ENCODE results near the gene AP3B2. TPM values are rescaled to one million over a fixed set of nuclear protein-coding genes. Genes with fewer than 3 reads are reported as not detected.
A peak's percentile ranks its signal among the peaks of the same experiment; 100 is the strongest.

Gene AP3B2
- total and polyA plus RNA-seq, 2 donors (not counting 3 experiments of a cell fraction or from before 2014, with no cell fraction given): not detected

DNA sequence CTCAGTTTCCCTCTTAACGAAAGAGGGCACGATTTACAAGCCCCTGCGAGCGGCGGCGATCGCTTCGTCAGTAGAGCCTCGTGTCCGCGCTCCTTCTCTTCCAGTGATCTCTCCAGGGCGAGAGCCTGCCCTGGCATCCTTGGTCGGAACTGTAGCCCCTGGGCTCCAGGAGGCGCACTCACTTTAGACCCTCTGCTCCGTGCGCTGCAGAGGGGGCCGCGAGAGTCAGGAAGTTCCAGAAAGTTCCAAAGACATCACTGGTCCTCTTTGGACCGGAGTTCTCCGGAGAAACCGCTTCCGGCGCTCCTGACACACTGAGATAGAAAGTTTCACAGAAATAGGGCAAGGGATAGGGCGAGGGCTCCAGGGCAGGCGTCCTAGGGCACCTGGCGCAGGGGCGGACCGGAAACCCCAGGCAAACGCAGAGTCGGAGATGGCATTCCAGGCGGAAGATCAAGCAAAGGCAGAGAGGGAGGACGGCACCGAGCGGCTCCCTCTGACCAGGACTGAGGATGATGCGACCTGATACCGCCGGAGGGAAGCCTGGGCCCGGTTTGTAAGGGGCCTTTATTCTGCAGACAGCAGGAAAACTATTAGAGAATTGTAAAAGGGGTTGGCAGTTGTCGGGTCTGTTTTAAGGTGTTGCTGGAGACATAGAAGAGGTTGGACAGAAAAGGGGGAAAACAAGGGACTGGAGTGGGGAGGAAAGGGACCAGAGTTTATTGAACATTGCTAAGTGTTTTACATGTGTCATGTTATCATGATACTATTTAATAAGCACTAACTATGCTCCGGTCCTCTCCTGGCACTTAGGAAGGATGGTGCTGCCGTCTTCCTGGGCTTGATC is 61.2 kb downstream of the AP3B2 start:
- no peak overlapping the region for H3K27ac ChIP-seq (ENCODE audit: insufficient read depth, low read depth, low read length)
- no peaks in the 10 kb centered on the region for H3K79me2 ChIP-seq (ENCODE audit: control insufficient read depth, insufficient read depth, low read length)
- H2AFZ ChIP-seq (ENCODE audit: low read depth, low read length): no peak overlapping the region
- H3K4me3 ChIP-seq (replicated peaks in 1 of 3; ENCODE audit: insufficient read depth in 1 of 3, low read depth in 1 of 3, low read length in 3 of 3): no peak overlapping the region
- no TSS peak for BruUV-seq (replicated peaks)
- H3K9me1 ChIP-seq (replicated peaks; ENCODE audit: control insufficient read depth, extremely low read depth, insufficient read depth, low read length): no peaks in the 10 kb centered on the region
- H3K9me3 ChIP-seq (replicated peaks; ENCODE audit: control insufficient read depth, insufficient read depth, low read length): no peaks in the 10 kb centered on the region
- peaks cover 36 to 46% of the 10 kb centered on the region in 2 experiments for H3K27me3 ChIP-seq (ENCODE audit: control insufficient read depth in 2 of 2, insufficient read depth in 2 of 2, low read length in 2 of 2)
- dilution Hi-C loops (cut with MboI; ENCODE audit: extremely low pct_ligation_motif_present, low sequenced_read_pairs) (no loop called here), intact Hi-C loops (cut with micrococcal nuclease) (no loop called here)
- CTCF ChIA-PET: no interaction called here
- no peak for FAIRE-seq
- no peak overlapping the region for H3K4me2 ChIP-seq (ENCODE audit: insufficient read depth, low read length)
- no peaks in the 10 kb centered on the region for H4K20me1 ChIP-seq (replicated peaks; ENCODE audit: control insufficient read depth, extremely low read depth, insufficient read depth, low read length)
- no peaks in the 10 kb centered on the region for H3K36me3 ChIP-seq (ENCODE audit: control insufficient read depth in 2 of 2, extremely low read depth in 1 of 2, insufficient read depth in 2 of 2, low read length in 2 of 2)
- POLR2A ChIA-PET: no interaction called here
- H3K4me1 ChIP-seq (ENCODE audit: control insufficient read depth, extremely low read depth, insufficient read depth, low read length): no peaks in the 10 kb centered on the region
- no peak overlapping the region for H3K9ac ChIP-seq (replicated peaks; ENCODE audit: extremely low read depth, insufficient read depth, low read length)
- TF ChIP-seq JUN (IDR thresholded peaks at IDR 0.05; ENCODE audit: borderline replicate concordance, insufficient read depth, insufficient read length, low read depth): no peak
- peak; percentile 69 for TF ChIP-seq EZH2 (IDR thresholded peaks at IDR 0.05; ENCODE audit: borderline replicate concordance, low read depth, low read length, severe bottlenecking)
- no peak for DNase-seq (ENCODE audit: low read depth, low spot score)

GRCh38 chr15:82647835-82648256 is 61.8 kb downstream of the AP3B2 start:
- DNase-seq (ENCODE audit: low read depth, low spot score) (no peak), FAIRE-seq (no peak)
- TF ChIP-seq JUN (IDR thresholded peaks at IDR 0.05; ENCODE audit: borderline replicate concordance, insufficient read depth, insufficient read length, low read depth): no peak
- TF ChIP-seq EZH2 (IDR thresholded peaks at IDR 0.05; ENCODE audit: borderline replicate concordance, low read depth, low read length, severe bottlenecking): peak; percentile 78
- H3K4me2 ChIP-seq (ENCODE audit: insufficient read depth, low read length): no peak overlapping the region
- ChIA-PET POLR2A (no interaction called here), CTCF (no interaction called here)
- no peak overlapping the region for H2AFZ ChIP-seq (ENCODE audit: low read depth, low read length)
- no peaks in the 10 kb centered on the region for H3K9me3 ChIP-seq (replicated peaks; ENCODE audit: control insufficient read depth, insufficient read depth, low read length)
- H3K36me3 ChIP-seq (ENCODE audit: control insufficient read depth in 2 of 2, extremely low read depth in 1 of 2, insufficient read depth in 2 of 2, low read length in 2 of 2): no peaks in the 10 kb centered on the region
- H3K27ac ChIP-seq (ENCODE audit: insufficient read depth, low read depth, low read length): no peak overlapping the region
- no peaks in the 10 kb centered on the region for H3K79me2 ChIP-seq (ENCODE audit: control insufficient read depth, insufficient read depth, low read length)
- peaks cover 36 to 46% of the 10 kb centered on the region in 2 experiments for H3K27me3 ChIP-seq (ENCODE audit: control insufficient read depth in 2 of 2, insufficient read depth in 2 of 2, low read length in 2 of 2)
- no peak overlapping the region for H3K9ac ChIP-seq (replicated peaks; ENCODE audit: extremely low read depth, insufficient read depth, low read length)
- dilution Hi-C loops (cut with MboI; ENCODE audit: extremely low pct_ligation_motif_present, low sequenced_read_pairs): no loop called here
- no TSS peak for BruUV-seq (replicated peaks)
- H4K20me1 ChIP-seq (replicated peaks; ENCODE audit: control insufficient read depth, extremely low read depth, insufficient read depth, low read length): no peaks in the 10 kb centered on the region
- H3K9me1 ChIP-seq (replicated peaks; ENCODE audit: control insufficient read depth, extremely low read depth, insufficient read depth, low read length): no peaks in the 10 kb centered on the region
- peak overlapping the region in 1 of 3 experiments; percentile 12 for H3K4me3 ChIP-seq (replicated peaks in 1 of 3; ENCODE audit: insufficient read depth in 1 of 3, low read depth in 1 of 3, low read length in 3 of 3)
- intact Hi-C loops (cut with micrococcal nuclease): no loop called here
- H3K4me1 ChIP-seq (ENCODE audit: control insufficient read depth, extremely low read depth, insufficient read depth, low read length): no peaks in the 10 kb centered on the region
